ENCODE measurements around the gene TMPRSS3.

Gene TMPRSS3

GRCh38 chr21:42406866-42407265, 11.0 kb upstream of the TMPRSS3 start:
- no peak for DNase-seq

GRCh38 chr21:42406201-42406621, 10.4 kb upstream of the TMPRSS3 start:
- no peak for DNase-seq

DNA sequence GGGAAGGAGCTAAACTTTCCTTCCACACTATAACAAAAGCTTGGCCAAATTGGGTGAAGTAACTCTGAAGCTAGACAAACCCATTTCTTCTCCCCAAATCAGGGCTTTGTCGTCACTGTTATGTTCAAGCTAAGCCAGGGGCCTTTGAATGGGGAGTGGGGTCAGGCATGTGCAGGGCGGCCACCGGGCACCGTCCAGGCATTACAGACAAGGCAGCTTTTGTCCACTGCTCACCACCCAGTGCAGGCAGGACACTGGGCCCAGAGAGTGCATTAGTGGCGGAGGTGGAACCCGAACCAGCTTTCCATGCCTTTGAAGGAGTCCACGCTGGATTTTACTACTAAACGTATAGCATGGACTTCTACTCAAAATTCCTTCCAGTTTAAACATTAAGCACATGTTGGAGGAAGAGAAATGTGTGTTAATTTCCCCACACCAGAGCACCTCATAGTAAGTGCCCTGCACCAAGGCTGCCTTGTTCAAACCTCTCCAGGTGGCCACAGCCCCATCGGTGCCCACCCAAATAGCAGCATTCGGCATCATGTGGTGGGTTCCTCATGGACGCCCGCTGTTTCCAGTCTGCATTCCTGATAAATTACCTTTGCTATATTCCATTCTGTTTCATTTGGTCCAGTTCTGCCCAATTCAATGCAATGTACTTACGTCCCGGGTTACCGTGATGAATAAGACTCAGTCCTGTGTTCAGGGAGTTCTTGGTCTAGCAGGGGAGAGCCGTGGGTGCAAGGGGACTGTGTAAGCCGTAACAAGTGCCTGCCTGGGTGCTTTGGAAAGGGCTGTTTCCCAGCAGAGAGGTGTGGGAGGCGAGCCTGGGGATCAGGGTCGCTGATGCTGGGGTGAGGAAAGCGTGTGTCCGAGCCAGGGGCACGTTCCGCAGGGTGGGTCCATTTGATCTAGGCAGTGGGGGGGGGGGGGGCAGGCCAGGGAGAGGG, 9.5 kb upstream of the TMPRSS3 start:
- no peak for DNase-seq

- DNase-seq, result no peak
Observed at GRCh38 chr21:42404539-42404938, 8.7 kb upstream of the TMPRSS3 start.

DNA sequence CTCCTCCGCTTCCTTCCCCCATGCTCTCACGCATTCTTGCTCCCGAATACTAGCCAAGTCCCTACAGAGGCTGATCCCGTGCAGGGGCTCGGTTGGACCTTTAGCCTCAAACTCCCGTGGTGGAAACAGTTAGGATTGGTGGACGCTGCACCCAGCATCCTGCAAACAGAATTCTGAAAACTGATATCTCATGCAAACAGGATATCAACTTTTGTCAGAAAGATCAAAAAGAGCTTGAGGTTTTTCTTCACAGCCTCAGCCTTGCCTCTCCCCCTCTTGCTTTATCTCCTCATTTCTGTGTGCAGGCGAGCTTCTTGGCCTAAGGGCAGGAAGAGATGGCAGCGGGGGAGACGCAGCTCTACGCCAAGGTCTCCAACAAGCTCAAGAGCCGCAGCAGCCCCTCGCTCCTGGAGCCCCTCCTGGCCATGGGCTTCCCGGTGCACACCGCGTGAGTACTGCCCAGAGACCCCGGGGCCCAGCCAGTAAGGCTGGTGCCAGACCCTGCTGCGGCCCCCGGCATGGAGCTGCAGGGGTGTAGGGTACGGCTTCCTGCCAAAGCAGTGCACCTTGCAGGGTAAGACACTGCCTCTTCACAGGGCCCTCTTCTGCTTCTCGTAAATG, 7.9 kb upstream of the TMPRSS3 start, which contains the start of gene UBASH3A:
Gene UBASH3A (plus strand): TSS at position 292 of the 621 bp plus-strand sequence. CDS start 44 bp downstream, at position 336.
- no peak for DNase-seq

GRCh38 chr21:42401820-42402251, 6.0 kb upstream of the TMPRSS3 start:
- no peak for DNase-seq

DNA sequence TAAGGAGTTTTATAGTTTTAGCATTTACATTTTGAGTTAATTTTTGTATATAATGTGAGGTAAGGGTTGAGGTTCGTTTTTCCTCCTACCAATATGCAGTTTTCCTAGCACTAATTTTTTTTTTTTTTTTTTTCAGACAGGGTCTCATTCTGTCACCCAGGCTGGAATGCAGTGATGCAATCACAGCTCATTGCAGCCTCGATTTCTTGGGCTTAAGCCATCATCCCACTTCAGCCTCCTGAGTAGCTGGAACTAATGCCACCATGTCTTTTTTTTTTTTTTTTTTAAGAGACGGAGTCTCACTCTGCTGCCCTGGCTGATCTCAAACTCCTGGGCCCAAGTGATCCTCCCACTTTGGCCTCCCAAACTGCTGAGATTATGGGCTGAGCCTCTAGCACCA, 5.3 kb upstream of the TMPRSS3 start:
- DNase-seq, result no peak

DNA sequence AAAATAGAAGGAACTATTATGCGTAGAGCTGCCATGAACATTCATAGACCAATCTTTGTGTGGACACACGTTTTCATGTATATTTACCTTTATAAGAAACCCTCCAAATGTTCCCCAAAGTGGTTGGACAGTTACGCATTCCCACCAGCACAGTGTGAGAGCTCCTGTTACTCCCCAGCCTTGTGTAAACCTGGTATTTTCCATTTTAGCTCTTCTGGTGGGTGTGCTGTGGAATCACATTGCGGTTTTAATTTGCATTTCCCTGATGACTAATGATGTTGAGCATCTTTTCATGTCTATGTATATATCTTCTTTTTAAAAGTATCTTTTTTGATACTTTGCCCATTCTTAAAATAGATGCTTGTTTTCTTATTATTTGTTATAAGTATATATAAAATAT, 4.7 kb upstream of the TMPRSS3 start:
- no peak for DNase-seq

DNA sequence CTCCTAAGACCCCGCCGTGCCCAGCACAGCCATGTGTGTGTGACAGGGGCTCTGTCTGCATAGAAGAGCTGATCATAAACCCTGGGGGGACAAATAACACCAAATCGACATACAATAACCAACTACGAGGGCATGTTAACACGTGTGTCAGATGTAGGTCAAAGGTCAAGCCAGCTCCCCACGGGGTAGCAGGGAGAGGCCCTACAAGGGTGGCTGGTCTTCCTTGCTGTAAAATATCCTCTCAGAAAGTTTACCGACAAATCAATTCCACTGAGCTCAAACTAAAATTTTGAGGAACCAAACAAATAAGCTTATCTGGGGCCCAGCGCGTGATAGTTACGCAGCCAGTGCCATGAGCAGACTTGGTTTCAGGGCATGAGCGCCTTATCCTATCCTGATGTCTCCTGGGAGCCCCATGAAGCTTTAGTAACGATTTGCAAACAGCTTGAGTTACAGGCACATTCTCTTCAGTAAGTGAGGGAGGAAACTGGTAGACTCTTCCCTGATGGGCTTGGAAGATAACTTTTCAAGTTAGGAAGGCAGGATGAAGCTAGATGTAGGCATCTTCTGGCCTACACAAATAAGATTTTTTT, 2.7 kb upstream of the TMPRSS3 start:
- no peak for DNase-seq

DNA sequence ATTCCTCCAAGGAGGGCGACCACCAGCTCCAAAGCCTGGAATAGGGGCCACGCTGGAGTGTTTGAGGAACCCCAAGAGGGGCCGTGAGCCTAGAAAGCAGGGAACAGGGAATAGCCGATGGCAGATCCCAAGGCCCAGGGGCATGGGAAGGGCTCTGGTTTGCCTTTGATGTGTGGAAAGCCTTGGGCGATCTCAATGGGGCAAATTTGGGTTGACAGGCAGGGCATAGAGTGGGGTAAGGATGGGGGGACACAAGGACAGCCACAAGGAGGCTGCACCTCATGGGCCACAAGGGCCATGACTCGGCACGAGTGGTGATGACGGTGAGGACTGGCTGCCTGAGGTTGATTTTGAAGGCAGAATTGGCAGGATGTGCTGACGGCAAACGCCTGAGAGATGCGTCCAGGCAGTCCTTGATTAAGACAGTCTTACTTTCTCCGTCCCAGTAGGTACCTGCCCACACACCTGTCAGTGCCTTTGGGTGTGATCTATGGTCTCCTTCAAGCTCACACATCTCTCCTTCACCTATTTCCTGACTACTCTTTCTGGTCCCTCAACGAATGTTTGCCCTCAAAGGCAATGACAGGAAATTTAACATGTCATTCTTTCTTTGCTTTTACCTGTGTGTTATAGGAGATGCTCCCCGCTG, 2.0 kb upstream of the TMPRSS3 start:
- DNase-seq, result no peak

DNA sequence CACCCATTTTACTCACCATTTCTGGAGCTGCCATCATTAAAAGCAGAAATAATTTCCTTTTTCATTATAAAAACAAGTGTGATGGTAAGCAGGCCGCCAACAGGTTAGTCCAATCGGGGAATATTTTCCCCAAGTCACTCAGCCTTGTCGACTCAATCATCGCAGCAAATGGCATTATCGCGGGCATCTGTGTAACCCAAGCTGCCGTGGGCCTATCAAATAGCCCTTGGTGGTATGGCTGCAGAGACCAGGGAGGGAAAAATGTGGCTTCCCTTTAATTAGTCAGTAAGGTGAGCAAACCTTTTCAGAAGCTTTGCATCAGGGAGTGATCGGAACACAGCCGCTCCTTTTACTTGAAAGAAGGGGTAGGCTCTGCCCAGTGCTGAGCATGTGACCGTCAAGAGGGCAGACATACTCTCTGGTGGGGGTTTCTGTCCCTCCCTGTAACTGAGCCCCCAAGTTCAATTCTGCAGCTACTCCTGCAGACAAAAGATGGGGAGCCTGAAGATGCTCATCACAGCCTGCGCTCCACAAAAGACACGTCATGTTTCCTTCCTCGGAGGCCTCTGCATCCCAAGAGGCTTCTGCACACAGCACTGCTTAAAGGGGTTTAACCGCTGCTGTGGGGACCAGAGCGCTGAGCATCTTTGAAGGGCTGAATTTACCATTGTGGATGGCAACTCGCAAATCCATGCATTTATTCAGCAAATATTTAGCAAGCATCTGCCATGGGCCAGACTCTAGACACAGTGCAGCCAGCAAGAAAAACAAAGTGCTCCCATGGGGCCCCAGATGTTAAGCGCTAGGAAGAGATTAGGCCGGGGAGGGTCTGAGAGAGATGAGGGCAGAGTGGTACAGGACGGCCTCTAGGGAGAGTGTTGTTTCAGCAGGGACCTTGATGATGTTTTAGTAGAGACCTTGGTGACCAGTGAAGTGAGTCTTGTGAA, 1.2 kb upstream of the TMPRSS3 start:
- DNase-seq, result no peak

GRCh38 chr21:42395302-42395701, 550 bp downstream of the TMPRSS3 start:
- DNase-seq, result no peak

- no peak for DNase-seq
Observed at GRCh38 chr21:42393443-42393950, 2.4 kb downstream of the TMPRSS3 start.

DNA sequence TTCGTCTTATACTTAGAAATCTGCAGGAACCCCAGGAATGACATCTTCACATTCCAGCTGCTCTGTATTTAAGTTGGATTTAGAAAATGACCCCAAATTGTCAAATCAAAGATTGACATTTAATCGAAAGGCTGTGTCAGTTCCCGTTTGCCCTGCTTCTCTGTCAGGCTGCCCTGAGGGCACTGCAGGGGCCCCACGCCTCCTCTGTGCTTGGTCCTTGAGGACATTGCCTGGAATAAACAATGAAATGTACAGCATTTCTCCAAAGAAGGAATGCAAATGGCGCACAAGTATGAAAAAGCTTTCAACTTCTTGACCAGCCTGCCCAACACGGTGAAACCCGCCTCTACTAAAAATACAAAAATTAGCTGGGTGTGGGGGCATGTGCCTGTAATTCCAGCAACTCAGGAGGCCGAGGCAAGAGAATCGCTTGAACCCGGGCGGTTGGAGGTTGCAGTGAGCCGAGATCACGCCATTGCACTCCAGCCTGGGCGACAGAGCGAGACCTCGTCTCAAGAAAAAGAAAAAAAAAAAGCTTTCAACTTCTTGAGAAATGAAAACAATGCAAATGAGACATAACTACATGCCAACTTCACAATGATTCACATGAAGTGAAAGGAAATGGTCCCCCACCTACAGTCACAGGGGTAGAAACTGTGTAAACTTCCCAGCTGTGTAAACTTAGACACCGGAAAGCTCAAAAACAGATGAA, 3.0 kb downstream of the TMPRSS3 start:
- no peak for DNase-seq

- no peak for DNase-seq
Observed at GRCh38 chr21:42391297-42391696, 4.6 kb downstream of the TMPRSS3 start.

DNA sequence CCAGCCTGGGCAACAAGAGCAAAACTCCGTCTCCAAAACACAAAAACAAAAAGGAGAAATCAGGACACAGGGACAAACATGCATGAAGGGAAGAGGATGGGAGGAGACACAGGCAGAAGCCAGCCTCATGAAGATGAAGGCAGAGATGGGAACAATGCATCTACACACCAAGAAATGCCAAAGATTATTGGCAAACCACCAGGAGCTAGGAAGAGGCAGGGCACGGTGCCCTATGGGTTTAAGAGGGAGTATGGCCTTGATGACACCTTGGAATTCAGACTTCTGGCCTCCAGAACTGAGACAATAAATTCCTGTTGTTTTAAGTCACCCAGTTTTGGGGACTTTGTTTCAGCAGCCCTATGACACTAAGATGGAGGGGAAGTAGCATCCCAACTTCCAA, 5.2 kb downstream of the TMPRSS3 start:
- no peak for DNase-seq

GRCh38 chr21:42390193-42390592, 5.7 kb downstream of the TMPRSS3 start:
- DNase-seq, result no peak

DNA sequence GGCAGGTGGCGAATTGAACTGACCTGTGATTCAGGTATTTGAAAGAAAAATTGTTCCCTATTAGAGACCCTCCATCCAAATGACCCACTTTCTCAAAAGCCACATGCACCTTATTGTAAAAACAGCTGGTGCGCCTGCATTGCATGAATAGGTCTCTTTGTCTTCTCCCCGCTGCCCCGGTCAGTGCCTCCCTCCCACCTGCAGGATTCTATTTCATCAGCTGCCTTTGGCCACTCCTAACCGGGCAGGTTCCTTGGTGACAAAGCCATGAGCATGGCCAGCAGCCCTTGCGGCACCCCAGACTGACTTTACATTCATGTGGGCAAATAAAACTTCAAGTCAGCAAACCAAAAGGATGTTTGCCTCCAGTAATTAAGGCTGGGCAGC, 6.4 kb downstream of the TMPRSS3 start:
- no peak for DNase-seq

GRCh38 chr21:42388740-42389448, 7.0 kb downstream of the TMPRSS3 start:
- no peak for DNase-seq

- DNase-seq, result no peak
Observed at GRCh38 chr21:42387843-42388340, 8.0 kb downstream of the TMPRSS3 start.
